ENCODE results near the gene OGFOD3.

OGFOD3 gene

DNA sequence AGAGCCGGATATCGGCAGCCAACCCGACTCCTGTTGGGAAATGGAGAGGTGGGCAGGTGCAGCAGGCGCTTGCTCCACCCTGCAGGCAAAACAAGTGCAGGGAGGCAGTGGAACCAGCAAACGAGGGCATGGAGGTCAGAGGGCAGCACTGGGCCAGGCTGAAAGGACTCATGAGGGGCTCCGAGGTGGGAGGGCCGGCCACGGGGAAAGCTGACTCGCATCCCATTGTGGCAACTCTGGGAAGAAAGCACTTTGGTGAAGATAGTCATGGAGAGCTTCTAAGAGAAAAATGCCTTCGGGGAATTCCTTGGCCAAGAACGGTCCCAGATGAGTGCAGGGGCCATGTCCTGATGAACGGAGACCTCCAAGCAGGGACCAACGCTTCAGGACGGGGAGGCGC, 27.7 kb upstream of the OGFOD3 start:
- DNase-seq, result no peak

DNA sequence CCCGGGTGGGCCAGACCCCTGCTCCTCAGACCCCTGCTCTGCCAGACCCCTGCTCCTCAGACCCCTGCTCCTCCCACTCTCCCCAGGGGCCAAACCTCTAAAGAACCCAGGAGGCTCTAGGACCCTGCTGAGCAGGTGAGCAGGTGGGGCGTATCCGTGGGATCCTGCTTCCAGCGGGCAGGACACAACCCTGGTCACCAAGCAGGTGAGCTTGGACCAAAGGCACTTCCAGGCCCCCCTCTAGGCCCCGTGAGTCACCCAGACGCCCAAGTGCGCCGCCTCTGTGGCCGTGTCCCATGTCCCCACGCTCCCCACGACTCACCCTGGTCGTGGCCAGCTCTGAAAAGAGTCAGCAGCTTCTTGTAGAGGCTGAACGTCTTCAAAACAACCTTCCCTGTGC, 27.2 kb upstream of the OGFOD3 start:
- DNase-seq, result no peak

DNA sequence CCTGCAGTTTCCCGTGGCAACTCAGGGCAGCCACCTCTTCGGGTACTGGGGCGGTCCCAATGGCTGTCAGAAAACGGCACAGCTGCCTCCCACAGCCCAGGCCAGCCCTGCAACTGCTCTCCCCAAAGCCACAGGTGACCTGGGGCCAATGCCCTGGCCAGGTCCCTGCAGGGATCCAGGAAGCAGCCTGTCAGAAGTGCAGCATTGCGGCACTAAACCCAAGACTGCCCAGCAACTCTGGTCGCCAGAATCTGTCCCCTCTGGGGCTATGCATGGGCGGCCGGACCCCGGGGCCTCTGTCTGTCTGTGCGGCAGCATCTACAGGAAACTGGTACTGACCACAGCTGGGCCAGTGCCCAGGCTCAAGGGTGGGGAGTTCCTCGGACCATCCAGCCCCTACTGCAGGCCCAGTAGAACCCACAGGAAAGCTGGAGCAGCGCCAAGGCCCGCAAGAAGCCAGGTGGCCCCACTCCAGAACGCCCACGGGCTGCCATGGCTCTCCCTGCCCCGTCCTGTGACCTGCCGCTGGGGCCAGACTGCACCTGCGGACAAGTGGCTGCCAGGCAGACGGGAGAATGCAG, 26.6 kb upstream of the OGFOD3 start:
- no peak for DNase-seq

DNA sequence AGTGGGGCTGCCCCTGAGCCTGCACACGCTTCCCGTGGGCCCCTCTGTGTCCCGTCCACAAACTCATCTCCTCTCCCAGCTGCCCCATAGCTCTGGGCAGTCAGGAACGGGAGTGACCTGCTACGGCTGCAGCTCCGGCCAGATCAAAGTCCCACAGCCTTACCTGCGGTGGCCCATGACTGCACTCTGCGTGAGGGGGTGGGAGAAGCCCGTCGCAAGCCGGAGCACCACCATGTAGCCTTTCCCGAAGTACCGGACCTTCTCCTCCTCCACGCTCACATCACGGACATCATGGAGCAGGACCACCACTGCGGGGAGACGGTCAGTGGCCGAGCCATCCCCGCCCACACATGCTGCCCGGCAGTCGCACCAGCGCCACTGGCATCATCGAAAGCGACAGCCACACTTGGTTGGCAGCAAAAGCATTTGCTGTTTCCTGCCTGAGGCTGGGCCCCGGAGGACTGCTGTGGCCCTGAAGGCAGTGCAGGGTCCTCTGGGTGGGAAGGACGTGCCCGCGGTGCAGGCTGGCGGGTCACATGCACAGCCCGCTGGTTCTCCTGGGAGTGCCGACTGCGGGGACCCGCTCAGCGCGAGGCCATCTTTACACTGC, 26.0 kb upstream of the OGFOD3 start:
- no peak for DNase-seq

DNA sequence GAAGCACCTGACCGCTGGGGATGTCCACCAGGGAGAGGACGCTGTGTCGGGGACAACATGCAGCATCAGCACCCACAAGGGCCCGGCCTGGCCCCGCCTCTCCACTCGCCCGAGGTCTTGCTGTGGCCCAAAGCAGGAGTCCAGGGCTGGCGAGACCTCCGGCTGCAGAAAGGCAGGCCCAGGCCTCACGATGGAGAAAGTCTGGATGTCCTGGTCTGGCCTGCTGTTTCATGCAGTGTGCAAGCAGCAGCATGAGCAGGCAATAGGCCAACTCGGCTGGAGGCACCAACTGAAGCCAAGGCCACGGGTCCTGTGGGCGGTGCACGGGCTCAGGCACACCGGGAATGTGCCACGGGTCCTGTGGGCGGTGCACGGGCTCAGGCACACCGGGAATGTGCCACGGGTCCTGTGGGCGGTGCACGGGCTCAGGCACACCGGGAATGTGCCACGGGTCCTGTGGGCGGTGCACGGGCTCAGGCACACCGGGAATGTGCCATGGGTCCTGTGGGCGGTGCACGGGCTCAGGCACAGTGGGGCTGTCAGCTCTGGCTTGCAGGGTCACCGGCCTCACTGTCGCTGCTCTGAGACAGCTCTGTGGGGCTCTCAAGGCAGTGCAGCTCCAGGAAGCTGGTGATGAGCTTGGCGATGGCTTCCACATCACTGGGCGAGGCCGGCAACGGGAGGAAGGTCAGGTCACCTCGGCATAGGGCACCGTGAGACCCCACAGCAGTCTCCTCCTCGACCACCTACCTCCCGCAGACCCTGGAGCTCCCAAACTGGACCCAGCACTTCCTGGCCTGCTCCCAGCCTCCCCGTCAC, 25.3 kb upstream of the OGFOD3 start:
- DNase-seq, result no peak

DNA sequence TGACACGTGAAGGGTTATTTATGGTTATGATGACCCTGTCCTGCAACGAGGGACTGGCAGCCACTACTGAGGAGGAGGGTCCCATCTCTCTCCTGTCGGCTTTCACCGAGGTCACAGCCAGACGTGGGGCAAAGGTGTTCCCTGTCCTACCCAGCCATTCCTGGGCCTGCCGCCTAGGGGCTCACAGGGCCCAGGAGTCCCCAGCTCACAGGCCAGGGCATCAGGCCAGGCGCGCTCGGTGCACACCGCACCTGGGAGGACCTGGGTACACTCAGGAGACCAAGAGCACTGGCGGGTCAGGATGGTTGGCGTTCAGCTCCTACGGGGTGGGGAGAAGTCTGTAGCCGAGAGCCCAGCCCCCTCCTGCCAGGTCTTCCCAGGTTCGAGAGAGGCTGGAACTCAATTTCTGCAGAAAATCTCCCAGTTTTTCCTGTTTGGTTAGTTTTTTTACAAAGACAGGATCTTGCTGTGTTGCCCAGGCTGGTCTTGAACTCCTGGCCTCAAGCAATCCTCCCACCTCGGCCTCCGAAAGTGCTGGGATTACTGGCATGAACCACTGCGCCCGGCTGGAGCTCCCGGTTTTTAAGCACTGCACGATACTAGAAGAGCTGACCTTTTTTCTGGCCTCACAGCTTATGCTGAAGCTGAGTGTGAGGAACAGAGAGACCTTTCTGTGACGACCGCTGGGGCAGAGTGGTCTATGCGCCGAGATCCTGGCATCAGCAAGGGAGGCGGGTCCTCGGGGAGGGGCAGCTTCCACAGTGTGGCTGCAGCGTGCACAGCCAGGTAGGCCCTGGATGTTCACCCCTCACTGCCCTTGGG, 24.5 kb upstream of the OGFOD3 start:
- DNase-seq, result no peak

DNA sequence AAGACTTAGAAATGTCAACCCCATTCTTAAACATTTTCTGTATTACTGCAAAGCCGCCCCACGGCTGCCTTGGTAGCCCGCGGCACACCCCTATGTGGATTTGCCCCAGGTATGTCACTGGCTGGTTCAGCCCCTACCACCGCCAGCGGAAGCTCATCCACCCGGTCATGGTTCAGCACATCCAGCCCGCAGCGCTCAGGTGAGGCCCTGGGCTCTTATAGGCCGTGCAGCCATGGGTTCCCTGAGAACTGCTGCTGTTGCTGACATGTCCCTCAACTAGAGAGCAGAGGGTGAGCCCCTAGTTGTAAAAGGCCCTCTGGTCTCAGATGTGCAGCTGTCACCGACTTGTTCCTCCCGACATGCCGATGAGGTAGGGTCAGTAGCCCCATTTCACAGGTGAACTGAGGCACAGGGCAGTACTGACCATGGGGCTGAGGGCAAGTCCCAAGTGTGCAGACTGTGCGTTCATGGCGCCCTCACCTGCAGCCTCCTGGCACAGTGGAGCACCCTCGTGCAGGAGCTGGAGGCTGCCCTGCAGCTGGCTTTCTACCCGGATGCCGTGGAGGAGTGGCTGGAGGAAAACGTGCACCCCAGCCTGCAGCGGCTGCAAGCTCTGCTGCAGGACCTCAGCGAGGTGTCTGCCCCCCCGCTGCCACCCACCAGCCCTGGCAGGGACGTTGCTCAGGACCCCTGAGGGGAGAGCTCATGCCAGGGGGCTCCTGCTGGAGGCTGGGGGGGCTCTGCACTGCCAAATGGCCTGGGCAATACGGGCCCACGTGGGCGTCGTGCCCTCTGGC, 23.5 kb upstream of the OGFOD3 start:
- DNase-seq, result no peak

DNA sequence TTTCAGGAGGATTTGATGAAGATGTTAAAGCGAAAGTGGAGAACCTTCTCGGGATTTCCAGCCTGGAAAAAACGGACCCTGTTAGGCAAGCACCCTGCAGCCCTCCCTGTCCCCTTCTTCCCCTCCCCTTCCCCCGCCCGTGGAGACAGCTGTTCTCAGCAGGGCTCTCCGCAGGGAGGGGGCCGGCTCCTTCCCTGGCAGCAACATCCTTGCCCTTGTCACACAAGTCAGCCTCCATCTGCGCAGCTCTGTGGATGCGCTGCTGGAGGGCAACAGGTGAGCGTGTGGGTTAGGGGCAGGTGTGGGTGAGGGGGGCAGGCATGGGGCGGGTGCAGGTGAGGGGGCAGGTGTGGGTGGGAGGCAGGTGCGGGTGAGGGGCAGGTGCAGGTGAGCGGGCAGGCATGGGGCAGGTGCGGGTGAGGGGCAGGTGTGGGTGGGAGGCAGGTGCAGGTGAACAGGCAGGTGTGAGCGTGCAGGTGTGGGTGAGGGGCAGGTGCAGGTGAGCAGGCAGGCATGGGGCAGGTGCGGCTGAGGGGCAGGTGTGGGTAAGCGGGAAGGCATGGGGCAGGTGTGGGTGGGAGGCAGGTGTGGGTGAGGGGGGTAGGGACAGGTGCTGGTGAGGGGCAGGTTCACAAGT, 22.7 kb upstream of the OGFOD3 start:
- DNase-seq, result no peak

DNA sequence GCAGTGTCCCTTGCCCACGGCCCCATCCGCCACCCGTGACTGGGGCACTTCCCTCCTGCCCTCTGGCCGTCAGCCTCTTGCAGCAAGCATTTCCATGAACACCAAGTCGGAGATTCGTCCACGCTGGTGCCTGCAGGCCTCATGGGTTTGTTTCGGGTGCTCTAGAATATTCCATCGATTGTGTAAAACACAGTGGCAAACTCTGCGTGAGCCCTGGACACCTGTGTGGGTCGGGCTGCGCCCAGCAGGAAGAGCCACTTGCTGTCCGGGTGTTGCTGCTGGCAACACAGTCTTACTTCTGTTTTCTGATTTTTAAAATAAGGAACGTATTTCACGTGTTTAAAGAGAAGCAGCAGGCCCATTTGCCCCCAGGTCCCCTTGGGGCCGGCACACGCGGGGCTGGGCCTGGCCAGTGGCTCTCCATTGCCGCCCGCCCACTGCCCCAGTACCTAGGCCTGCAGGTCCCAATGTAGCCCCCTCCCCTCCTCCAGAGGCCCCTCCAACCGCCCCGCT, 22.1 kb upstream of the OGFOD3 start:
- DNase-seq, result no peak

DNA sequence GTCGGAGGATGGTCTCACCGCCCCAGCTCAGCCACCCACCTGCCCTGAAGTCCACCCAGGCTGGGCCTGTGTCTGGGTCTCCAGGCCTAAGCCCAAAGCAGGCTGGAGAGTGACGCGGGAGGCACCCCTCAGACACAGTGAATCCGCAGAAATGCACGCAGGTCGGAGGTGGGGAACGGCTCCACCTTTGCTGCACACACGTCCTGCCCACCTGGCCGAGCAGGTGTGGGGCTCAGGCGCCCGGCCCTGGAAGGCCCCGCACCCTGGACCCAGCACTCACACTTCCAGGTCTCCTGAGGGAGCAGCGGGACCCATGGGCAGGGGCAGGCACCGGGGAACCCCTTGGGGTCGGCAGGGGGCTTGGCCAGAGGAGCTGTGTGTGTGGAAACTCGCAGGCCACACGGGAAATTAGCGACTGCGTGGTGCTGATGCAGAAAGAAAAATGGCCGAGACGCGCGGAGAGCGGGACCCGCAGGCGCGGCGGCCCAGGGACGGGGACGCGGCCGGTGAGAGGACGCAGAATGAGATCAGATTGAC, 21.5 kb upstream of the OGFOD3 start:
- no peak for DNase-seq

DNA sequence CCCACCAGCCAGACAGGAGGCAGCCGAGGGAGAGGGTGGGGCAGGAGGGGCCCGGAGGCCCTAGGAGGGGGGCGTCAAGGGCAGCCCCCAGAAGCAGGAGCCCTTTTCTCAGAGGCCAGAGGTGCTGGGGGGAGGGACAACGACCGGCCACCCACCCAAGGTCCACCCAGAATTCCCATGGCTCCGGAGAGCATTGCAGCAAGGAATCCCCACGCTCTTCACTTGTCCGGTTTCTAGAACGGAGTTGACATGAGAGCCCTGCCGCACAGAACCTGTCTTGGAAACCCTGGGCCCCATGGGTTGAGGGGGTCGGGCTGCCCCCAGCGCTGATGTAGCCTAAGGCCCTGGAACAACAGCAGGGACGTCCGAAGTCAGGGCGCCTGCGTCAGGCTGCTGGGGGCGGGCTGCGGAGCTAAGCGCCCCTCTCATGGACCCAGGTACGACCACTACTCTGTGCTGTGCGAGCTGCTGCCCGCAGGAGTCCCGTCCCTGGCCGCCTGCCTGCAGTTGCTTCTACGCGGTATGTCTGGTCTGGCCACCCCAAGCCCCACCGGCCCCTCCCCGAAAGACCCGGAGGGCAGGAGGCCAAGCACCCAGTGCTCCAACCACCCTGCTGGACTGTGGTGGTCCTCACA, 20.9 kb upstream of the OGFOD3 start:
- no peak for DNase-seq

DNA sequence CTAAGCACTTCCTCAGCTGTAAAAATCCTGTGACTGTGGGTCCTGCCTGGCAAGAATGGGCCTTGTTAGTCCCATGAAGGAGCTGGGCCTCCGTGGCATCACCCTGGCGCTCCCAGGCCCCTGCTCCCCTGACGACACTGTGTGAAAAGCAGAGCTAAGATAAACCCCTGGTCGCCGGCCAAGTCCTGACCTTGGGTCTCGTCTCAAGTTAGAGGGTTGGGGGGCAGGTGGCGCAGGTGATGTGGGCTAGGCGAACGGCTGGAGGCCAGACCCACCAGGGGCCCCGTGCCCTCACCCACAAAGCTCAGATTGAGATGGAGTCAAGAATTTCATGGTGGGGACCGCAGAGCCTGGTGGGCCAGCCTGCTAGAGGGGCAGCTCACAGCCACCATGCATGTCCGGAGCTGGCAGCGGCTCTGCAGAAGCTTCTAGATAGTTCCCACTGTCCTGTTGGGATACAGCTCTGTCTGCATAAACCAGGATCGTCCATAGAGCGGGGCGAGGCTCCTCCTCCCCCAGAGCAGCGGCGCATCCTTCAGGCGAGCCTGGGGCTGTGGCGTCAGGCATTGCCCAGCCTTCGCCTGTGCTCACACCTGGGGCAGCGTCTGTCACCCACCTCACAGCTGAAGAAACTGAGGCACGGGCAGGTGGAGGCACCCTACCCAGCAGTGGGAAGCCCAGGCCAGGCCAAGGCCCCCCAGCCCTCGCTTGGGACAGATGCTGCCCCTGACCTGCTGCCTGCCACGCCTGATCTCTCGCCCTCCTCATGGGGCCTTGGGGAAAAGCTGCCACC, 20.2 kb upstream of the OGFOD3 start:
- DNase-seq, result no peak

DNA sequence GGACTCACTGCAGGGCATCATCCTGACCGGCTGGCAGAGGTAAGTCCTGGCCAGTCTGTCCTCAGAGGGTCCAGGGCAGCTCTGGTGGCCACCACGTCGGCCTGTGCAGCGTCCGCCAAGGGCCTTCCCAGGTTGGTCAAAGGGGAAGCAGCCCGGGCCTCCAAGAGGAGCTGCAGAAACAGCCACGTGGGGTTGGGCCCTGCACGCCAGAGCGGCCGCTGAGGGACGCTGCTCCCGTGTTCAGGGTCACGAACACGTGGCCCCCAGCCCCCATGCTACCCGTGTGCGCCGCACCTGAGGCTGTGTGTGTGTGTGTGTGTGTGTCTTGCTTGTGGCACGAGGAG, 18.9 kb upstream of the OGFOD3 start:
- no peak for DNase-seq

DNA sequence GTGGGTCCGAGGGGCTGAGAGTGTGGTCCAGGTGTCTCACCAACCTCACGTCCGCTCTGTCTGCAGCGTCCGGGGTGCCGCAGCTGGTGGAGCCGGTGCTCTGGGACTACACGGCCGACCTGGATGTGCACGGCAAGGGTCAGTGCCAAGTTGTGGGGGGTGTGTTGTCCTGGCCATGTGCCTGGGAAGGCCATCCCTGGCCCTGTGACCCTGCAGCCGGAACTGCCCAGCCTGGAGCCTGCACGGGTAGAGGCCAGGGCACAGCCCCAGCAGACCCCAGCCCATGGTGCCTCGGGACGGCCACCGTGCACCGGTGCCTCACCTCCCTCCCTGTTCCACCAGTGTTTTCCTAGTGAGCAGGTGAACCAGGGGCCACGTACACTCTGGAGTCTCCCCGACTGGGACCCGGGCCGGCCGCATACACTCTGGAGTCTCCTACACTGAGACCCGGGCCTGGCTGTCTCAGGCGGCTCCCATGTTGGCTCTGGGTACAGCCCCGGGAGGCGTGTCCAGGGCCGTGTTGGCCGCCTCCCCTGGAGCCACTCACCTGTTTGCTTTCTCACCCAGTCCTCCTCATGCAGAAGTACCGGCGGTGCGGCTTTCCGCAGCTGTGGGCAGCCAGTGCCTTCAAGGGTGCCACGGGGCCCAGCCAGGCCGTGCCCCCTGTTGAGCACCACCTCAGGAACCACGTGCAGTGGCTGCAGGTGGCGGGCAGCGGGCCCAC, 18.4 kb upstream of the OGFOD3 start:
- no peak for DNase-seq

DNA sequence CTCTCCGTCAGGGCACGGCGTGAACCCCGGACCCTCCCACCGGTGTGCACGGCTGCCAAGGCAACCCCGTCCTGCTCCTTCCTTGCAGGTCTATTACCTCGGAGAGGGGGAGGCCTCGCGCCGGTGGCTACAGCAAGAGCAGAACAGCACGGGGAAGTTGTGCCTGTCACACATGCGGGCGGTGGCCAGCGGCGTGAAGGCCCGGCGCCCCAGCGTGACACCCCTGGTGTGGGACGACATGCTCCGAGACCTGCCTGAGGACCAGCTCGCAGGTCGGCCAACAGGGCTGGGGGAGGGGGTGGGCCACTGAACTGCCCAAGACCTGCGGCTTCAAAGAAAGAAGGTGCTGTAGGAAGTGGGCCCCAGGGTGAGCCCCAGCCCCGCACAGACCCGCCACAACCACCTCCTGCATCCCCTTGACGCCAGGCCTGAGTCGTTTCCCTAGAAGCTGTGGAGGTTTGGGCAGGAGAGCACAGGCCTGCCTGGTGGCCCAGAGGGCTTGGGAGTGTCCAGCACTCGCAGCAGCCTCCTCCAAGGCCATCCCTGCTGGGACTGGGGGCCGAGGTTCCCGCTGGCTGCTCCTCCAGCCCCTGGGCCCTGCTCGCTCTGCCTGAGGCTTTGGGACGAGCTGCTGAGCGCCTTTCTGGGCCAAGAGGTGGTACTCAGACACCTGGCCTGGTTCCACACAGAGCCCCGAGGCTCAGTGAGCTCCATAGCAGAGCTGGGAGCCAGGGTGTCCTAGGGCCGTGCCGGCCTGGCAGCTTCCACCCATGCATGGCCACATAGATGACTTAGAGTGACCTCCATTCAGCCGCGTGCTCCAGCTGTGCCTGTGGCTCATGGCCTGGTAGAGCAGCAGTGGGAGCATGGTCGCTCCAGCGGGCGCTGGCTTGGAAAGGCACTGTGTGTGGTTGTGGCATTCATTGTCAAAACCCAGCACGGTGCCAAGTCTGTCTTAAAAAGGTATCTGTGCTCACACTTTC, 17.5 kb upstream of the OGFOD3 start:
- DNase-seq, result no peak

DNA sequence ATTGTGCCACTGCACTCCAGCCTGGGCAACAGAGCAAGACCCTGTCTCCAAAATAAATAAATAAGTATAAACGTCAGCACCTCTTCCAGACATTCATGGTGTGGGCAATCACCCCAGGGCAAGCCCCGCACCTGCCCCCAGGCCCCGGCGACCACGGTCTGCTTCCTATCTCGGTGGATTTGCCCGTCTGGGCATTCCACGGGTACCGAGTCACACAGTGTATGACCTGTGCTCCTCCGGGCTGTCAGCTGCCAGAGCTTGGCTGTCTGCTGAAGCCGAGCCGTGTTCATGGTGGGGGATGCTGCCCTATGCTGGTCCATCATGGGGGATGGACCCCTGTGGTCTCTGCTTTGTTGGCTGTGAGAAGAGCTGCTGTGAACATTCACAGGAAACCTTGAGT, 16.7 kb upstream of the OGFOD3 start:
- peak; percentile 42 for DNase-seq

DNA sequence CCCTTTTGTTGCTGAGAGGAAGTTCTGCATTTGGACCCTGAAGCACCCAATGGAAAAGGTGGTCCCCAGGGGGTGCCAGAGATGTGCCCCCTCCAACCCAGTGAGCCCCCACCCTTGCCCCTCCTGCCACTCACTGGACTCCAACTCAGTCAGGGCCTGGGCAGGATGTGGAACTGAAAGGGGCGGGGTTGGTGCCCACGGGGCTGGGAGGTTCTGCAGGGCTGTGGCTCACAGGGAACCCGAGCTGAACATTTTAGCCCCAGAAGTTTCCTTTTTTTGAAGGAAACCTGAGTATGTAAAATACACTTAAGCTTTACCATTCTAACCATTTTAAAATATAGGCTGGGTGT, 15.8 kb upstream of the OGFOD3 start:
- DNase-seq, result no peak

DNA sequence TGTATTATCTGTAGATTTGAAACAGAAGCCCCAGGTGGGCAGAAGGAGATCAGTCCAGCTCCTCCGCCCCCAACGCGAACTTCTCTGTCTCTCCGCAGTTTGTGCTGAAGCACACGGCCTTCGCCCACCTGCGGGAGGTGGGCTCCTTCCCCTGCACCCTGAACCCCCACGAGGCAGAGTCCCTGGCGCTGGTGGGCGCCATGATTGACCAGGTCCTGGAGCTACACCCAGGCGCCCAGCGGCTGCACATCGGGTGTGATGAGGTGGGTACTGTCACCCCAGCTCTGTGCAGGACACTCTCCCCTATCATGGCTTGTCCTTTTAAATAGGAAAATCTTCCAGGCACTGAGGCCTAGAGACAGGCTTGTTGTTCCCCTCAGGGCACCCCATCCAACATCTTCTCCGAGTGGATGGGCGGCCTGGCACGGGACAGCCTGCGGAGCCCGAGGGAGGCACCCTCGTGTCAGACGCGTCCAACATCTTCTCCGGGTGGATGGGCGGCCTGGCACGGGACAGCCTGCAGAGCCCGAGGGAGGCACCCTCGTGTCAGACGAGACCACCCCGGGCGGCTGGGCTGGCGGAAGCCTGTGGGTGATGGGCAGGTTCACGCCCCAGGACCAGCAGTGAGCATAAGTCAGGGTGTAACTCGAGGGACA, 15.3 kb upstream of the OGFOD3 start:
- DNase-seq, result no peak

All from NCI-H226 (cell line).